CD14-positive monocyte (primary cell): ENCODE measurements around the gene RAB3GAP2. TPM values are rescaled to one million over a fixed set of nuclear protein-coding genes. Genes with fewer than 3 reads are reported as not detected.

Experiments used
- DNase-seq, 3 donors: peaks; one replicate each; pipeline ENCODE4 v3.0.0-alpha.2; 2011 to 2022
- H2AFZ ChIP-seq: 2 replicates; pipeline ENCODE4 v1.6.0; 2012; ENCODE audit warnings: mild to moderate bottlenecking, low read depth, low read length, inconsistent platforms; ENCODE audit not compliant: insufficient read depth, poor library complexity, severe bottlenecking
- H3K27ac ChIP-seq, 2 donors: 1 replicate in 1 of 2; 2 replicates in 1 of 2; pipeline ENCODE4 v1.5.1; 2012 to 2013; ENCODE audit warnings: low read length in 2 of 2, control low read depth in 1 of 2, inconsistent platforms in 1 of 2, low read depth in 1 of 2, mild to moderate bottlenecking in 1 of 2
- H3K27me3 ChIP-seq, 2 donors: one replicate each; pipeline versions ENCODE4 v1.6.0 to v1.6.1; 2011 to 2013; ENCODE audit warnings: low read length in 2 of 2; ENCODE audit not compliant: control insufficient read depth in 2 of 2, insufficient read depth in 2 of 2
- H3K36me3 ChIP-seq, 2 donors: replicated peaks in 1 of 2; 1 replicate in 1 of 2; 2 replicates in 1 of 2; pipeline versions ENCODE4 v1.5.1 to v1.6.1; 2012 to 2013; ENCODE audit warnings: low read length in 2 of 2, control low read depth in 1 of 2, inconsistent platforms in 1 of 2, mild to moderate bottlenecking in 1 of 2; ENCODE audit not compliant: insufficient read depth in 2 of 2, control insufficient read depth in 1 of 2
- H3K4me1 ChIP-seq, 2 donors: 1 replicate in 1 of 2; 2 replicates in 1 of 2; pipeline versions ENCODE4 v1.5.1 to v1.6.1; 2012 to 2013; ENCODE audit warnings: low read length in 2 of 2, control low read depth in 1 of 2, inconsistent platforms in 1 of 2, mild to moderate bottlenecking in 1 of 2, moderate library complexity in 1 of 2; ENCODE audit not compliant: insufficient read depth in 2 of 2, control insufficient read depth in 1 of 2
- H3K4me2 ChIP-seq: replicated peaks from 2 replicates; pipeline ENCODE3; 2012; ENCODE audit warnings: low read length, moderate library complexity, mild to moderate bottlenecking; ENCODE audit not compliant: poor library complexity, severe bottlenecking; ENCODE audit errors: extremely low read depth
- H3K4me3 ChIP-seq, 3 experiments: fragments of 200-600 bp in 1 of 3; sonication (generic) in 1 of 3; replicated peaks in 1 of 3; 1 replicate in 2 of 3; 2 replicates in 1 of 3; pipeline ENCODE4 v1.5.1; 2011 to 2013; ENCODE audit warnings: low read length in 3 of 3, mild to moderate bottlenecking in 3 of 3, control low read depth in 2 of 3, low read depth in 2 of 3, inconsistent platforms in 1 of 3, moderate library complexity in 1 of 3
- H3K79me2 ChIP-seq: 2 replicates; pipeline ENCODE4 v1.6.0; 2012; ENCODE audit warnings: mild to moderate bottlenecking, control low read depth, inconsistent platforms, low read length, moderate library complexity; ENCODE audit not compliant: insufficient read depth
- H3K9ac ChIP-seq: 2 replicates; pipeline ENCODE4 v1.6.0; 2017; ENCODE audit warnings: low read length, mild to moderate bottlenecking; ENCODE audit not compliant: insufficient read depth, poor library complexity, severe bottlenecking
- H3K9me3 ChIP-seq, 2 donors: replicated peaks in 1 of 2; 1 replicate in 1 of 2; 2 replicates in 1 of 2; pipeline versions ENCODE4 v1.5.1 to v1.6.1; 2012 to 2013; ENCODE audit warnings: low read length in 2 of 2, control low read depth in 1 of 2; ENCODE audit not compliant: control insufficient read depth in 1 of 2, insufficient read depth in 1 of 2
- H4K20me1 ChIP-seq: 2 replicates; pipeline ENCODE4 v1.6.0; 2012; ENCODE audit warnings: mild to moderate bottlenecking, low read length, control low read depth, moderate library complexity; ENCODE audit not compliant: insufficient read depth
- H3K27ac Mint-ChIP-seq, 7 donors: one replicate each; pipeline ENCODE4 v1.8.0; 2020; ENCODE audit warnings: mild to moderate bottlenecking in 7 of 7, mixed read lengths in 7 of 7, moderate library complexity in 6 of 7, inconsistent platforms in 2 of 7
- H3K27me3 Mint-ChIP-seq, 3 donors: one replicate each; pipeline ENCODE4 v1.8.0; 2021 to 2022; ENCODE audit warnings: low read depth in 3 of 3, mild to moderate bottlenecking in 3 of 3, mixed read lengths in 3 of 3, moderate library complexity in 3 of 3, inconsistent platforms in 1 of 3
- H3K36me3 Mint-ChIP-seq, 2 donors: one replicate each; pipeline ENCODE4 v1.8.0; 2020; ENCODE audit warnings: mixed read lengths in 2 of 2, inconsistent platforms in 1 of 2, mild to moderate bottlenecking in 1 of 2
- H3K4me1 Mint-ChIP-seq: one replicate; pipeline ENCODE4 v1.8.0; 2020; ENCODE audit warnings: mild to moderate bottlenecking, mixed read lengths
- H3K4me3 Mint-ChIP-seq, 2 donors: one replicate each; pipeline ENCODE4 v1.8.0; 2020; ENCODE audit warnings: mild to moderate bottlenecking in 2 of 2, mixed read lengths in 2 of 2, moderate library complexity in 1 of 2
- H3K9me3 Mint-ChIP-seq, 7 donors: one replicate each; pipeline ENCODE4 v1.8.0; 2020 to 2022; ENCODE audit warnings: mixed read lengths in 7 of 7, mild to moderate bottlenecking in 6 of 7, moderate library complexity in 6 of 7, inconsistent platforms in 2 of 7
- CTCF ChIP-seq: fragments of 200-600 bp; IDR thresholded peaks from one replicate; pipeline ENCODE4 v1.8.0; 2022; ENCODE audit warnings: antibody characterized with exemption, mild to moderate bottlenecking
- WGBS: methylation state at CpG from one replicate; pipeline ENCODE4 v1.1.5; 2013; ENCODE audit warnings: missing lambda C conversion rate; ENCODE audit not compliant: insufficient coverage; 5-methylcytosine and 5-hydroxymethylcytosine counted together
- intact Hi-C, 2 donors: fragments of 100-400 bp; cut with micrococcal nuclease; formaldehyde crosslinking; loops; one replicate each; pipeline versions ENCODE4 v1.15.0 to v1.15.1; 2023
- polyA plus RNA-seq, 3 donors: library from polyadenylated mRNA; depleted of rRNA in 1 of 3; unstranded in 2 of 3; stranded (reverse) in 1 of 3; fragments of 300-500 nt in 2 of 3; fragments of >200 nt in 1 of 3; fragmentation: Illumina TruSeq in 2 of 3; gene quantifications; 1 replicate in 2 of 3; 2 replicates in 1 of 3; pipeline ENCODE4 v1.2.3, GENCODE V29; 2012 to 2021

The RAB3GAP2 gene
- polyA plus RNA-seq, 3 donors: 9.8 to 12.1 (median 11.6) TPM

DNA sequence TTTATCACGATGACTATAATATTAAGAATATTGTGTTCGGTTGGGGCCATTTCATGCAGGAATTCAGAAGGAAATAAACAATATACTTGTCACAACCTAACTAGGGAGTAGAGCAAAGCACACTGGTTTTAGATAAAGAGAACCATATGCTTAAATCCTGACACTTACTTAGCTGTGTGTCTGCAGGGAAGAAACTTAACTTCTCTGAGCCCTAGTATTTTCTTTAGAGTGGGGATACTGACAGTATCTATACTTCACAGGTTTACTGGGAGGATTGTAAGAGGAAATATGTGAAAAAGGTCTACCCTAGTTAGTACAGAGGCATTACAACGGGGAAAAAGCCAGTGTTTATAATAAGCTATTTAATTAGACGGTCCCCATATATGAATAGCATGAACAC is 105.4 kb downstream of the RAB3GAP2 start:
- Histone ChIP-seq H2AFZ (no peak overlapping the region), H3K4me2 (no peak overlapping the region), H3K79me2 (no peaks in the 10 kb centered on the region), H4K20me1 (no peaks in the 10 kb centered on the region), H3K27ac (no peak overlapping the region), H3K27me3 (no peaks in the 10 kb centered on the region), H3K36me3 (peaks cover 64 to 89% of the 10 kb centered on the region in 2 donors), H3K4me1 (no peaks in the 10 kb centered on the region), H3K4me3 (no peak overlapping the region), H3K9me3 (no peaks in the 10 kb centered on the region), H3K9ac (no peak overlapping the region)
- Mint-ChIP-seq H3K4me1 (no peaks in the 10 kb centered on the region), H3K9me3 (peaks cover 0 to 3% (median 1%) of the 10 kb centered on the region in 7 donors), H3K36me3 (peaks cover 60 to 67% of the 10 kb centered on the region in 2 donors), H3K27ac (no peak overlapping the region), H3K4me3 (no peak overlapping the region), H3K27me3 (no peaks in the 10 kb centered on the region)
- TF ChIP-seq CTCF: no peak
- intact Hi-C loops: no loop called here
- DNase-seq: no peak
- 100% methylated on average over 2 of the region's 4 CpGs for WGBS

- WGBS: no CpG with 5 or more reads among the region's 2 CpGs
- H3K9me3 Mint-ChIP-seq: no peaks in the 10 kb centered on the region
- no peak overlapping the region for H3K4me2 ChIP-seq
- H3K27ac Mint-ChIP-seq: no peak overlapping the region
- H3K4me3 Mint-ChIP-seq: no peak overlapping the region
- H3K36me3 Mint-ChIP-seq: peaks cover 55 to 65% of the 10 kb centered on the region in 2 donors
- H3K4me1 Mint-ChIP-seq: no peaks in the 10 kb centered on the region
- no peaks in the 10 kb centered on the region for H3K9me3 ChIP-seq
- intact Hi-C loops: no loop called here
- no peaks in the 10 kb centered on the region for H3K27me3 ChIP-seq
- H3K9ac ChIP-seq: no peak overlapping the region
- no peak for DNase-seq
- H3K27me3 Mint-ChIP-seq: no peaks in the 10 kb centered on the region
- no peak for TF ChIP-seq CTCF
- H3K4me3 ChIP-seq: no peak overlapping the region
- no peak overlapping the region for H3K27ac ChIP-seq
- H3K4me1 ChIP-seq: no peaks in the 10 kb centered on the region
- H4K20me1 ChIP-seq: no peaks in the 10 kb centered on the region
- no peak overlapping the region for H2AFZ ChIP-seq
- H3K79me2 ChIP-seq: no peaks in the 10 kb centered on the region
- H3K36me3 ChIP-seq: peaks cover 51 to 89% of the 10 kb centered on the region in 2 donors
Observed at GRCh38 chr1:220164517-220164916, 107.7 kb downstream of the RAB3GAP2 start.
